Stimulated activated CD4-positive, alpha-beta T cell treated with anti-CD3 and anti-CD28 coated beads, Interleukin-2, amount 100 ng/mL, for 48 hours (primary cell): ENCODE results near the gene ADARB2.
"Not testable (repeated sequence)": the region's sequence is repeated elsewhere in the genome, so short reads cannot be mapped to it uniquely, and the experiment has no call there.

ENCODE experiments used
- DNase-seq, 2 donors: peaks; one replicate each; pipeline ENCODE4 v3.0.0-alpha.2; 2020

The ADARB2 gene

GRCh38 chr10:1737222-1738061 lies at the start of gene ADARB2:
Gene ADARB2 (minus strand): TSS chr10:1737525.
- peak in 1 of 2 donors; percentile 22 for DNase-seq

DNA sequence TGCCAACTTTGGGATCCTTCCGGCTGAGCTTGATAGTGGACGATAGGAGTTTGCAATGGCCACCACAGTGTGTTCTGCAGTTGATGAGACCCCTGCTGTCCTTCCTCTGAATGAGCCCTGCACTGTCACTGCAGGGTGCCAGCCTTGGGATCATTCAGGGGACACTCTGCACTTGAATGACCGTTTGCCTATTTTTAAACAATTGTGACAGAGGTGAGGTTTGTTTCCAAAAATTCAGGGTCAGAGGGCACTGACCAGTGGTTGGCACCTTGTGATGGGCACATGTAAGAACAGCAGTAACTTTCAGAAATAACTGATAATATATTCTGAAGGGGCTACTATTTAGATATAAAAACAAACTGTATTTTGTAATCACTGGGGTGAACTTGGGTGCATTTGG lies 48.5 kb upstream of the ADARB2 start:
- no peak for DNase-seq

- DNase-seq = no peak
Measured at GRCh38 chr10:1782841-1783240, 45.5 kb upstream of the ADARB2 start.

DNA sequence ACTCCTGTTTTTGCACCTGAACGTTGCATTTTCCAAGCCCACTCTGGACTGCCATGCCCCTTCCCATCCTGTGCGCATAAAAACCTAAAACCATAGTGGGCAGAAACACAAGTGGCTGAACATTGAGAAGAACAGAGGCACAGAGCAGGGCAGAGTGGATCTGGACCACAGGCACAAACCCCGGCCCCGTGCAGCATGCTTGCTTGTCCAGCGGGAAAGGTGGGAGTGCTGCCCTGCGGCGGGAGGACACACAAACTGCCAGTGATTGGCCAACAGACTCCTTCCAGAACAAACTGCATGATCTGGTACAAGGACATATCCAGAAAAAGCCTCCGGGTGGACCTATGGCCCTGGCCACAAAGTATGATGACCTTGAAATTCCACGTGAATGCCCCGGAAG lies 42.5 kb upstream of the ADARB2 start:
- DNase-seq = no peak

DNA sequence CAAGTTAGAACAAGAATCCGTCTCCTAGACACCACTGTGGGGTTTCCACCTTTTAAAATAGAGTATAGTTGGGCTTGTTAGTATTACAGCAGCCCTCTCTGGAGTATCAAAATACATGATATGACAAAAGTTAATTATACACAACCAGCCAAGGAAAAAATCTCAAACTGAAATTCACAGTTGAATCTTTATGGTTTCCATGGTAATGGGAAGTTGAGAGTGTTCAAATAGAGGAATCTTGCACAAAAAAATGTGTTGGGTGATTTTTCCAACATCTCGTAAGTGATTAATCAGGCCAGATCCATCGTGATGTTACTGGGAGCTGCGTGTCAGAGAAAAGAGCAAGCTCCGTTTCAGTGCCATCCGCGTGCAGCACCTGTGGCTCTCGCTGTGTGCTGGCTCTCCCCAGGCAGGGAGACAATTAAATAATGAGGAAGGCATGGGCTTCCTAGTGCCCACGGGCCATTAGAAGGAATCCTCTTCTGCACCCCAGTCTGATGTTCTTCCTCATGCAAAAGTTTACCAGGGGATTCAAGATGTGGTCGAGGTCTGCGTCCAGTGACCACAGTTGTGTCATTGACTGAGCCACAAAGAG lies 41.1 kb upstream of the ADARB2 start:
- no peak for DNase-seq

GRCh38 chr10:1776127-1776662 lies 38.9 kb upstream of the ADARB2 start:
- DNase-seq = no peak

DNA sequence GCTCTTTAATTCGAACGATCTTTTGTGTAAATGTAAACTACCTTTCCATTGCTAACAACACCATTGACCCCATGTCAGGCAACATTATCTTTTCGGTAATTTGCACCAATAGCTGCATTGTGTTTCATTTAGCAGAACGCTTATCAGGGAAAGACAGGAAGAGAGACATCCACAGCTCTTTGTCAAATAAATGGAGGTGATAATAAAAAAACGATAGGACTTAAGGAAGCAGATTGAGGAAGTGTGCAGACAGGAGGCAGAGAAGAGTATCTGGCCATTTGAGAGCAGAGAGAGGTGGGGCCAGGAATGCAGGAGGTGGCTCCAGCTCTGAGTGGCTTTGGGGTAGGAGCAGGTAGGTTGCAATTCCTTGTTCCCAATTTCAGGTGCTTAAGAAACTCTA lies 37.5 kb upstream of the ADARB2 start:
- DNase-seq = no peak

DNA sequence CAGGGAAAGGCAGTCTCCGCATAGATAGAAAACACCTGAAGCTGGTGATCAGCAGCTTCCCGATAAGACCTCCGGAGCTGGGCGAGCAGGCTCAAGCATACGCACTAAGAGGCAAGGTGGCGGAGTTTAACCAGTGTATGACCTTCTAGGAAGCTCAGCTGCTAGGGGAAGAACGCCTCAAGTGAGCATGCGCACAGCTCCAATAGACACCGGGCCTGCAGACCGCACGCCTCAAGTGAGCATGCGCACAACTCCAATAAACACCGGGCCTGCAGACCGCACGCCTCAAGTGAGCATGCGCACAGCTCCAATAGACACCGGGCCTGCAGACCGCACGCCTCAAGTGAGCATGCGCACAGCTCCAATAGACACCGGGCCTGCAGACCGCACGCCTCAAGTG lies 35.9 kb upstream of the ADARB2 start:
- not testable (repeated sequence) for DNase-seq

- no peak for DNase-seq
Measured at GRCh38 chr10:1766049-1766448, 28.7 kb upstream of the ADARB2 start.

GRCh38 chr10:1762076-1762475 lies 24.8 kb upstream of the ADARB2 start:
- DNase-seq = no peak

DNA sequence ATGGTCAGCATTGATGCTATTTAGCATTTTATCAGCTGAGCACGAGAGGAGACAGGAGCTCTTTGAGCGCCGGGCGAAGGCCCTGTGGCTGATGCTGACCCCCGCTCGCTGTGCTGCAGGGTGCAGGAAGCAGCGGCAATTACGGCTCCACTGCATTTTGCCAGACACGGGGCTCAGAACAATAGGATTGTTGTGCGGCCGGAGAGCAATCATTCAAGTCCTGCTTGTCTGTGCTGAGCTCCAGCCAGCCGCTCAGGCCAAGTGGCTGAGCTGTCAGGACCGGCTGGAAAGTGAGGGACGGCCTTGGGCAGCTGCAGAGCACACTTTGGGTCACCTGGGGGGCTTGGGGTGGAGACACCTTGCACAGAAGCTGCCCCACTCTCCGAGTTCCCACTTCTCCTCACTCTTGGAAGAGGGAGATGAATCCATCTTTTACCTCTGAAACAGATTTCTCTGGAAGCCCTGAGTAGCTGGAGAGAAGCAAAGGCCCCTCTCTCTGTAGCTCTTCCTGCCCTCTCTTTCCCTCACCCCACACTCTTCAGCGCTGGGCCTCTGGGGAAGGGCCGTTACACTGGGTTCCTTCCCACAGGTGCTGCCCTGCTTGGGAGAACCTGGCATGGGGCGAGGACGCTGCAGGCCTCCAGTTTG lies 17.3 kb upstream of the ADARB2 start:
- DNase-seq = no peak

- no peak for DNase-seq
Measured at GRCh38 chr10:1752153-1752552, 14.8 kb upstream of the ADARB2 start.

DNA sequence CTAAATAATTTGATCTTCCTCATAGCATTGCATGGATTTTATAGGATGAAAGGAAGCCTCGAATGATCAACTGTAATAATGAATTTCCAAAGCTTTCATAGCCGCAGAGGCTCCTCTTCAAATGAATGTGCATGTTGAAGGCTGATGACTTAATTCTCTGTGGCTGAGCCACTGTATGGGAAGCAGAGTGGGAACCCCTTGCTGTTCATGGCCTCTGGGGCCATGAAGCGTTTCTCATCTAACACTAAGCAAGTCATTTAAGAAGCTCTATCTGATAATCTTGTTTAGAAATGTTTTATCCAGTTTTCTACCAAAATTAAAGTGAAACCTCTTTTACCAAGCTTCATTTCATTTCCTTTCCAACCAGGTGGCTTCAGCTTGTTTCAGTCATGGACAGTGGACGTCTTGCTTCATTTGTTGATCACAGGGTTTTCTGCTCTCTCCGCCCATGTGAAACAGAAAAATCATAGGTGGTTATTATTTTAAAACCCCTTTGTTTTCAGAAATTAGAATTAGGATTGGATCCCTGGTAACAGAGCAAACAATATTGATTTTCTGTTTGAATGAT lies 10.3 kb upstream of the ADARB2 start:
- DNase-seq = no peak

DNA sequence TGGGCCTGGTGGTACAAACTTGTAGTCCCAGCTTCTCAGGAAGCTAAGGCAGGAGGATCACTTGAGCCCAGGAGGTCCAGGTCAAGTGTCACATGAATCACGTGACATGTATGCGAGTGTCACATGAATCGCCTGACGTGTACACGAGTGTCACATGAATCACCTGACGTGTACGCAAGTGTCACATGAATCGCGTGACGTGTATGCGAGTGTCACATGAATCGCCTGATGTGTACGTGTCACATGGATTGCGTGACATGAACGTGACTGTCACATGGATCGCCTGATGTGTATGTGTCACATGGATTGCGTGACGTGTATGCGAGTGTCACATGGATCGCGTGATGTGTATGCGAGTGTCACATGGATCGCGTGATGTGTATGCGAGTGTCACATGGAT lies 9.5 kb upstream of the ADARB2 start:
- DNase-seq = no peak

- no peak for DNase-seq
Measured at GRCh38 chr10:1745780-1746456, 8.6 kb upstream of the ADARB2 start.

DNA sequence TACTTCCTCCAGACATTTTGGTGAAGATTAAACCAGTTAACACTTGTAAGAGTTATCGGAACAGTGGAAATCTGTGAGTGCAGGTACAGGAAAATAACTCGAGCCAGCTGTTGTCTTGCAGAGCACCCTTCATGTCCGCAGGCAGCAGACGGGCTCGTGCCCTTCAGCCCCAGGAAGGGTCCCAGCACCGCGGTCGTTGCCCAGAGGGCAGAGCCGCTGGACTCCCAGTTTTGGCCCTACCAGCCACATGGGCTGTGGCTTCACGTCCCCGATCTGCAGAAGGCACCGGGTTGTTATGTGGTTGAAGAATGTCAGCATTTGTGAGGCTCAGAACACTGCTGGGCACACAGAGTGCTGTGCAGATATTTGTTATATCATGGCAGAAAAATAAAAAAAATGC lies 7.2 kb upstream of the ADARB2 start:
- DNase-seq = no peak

DNA sequence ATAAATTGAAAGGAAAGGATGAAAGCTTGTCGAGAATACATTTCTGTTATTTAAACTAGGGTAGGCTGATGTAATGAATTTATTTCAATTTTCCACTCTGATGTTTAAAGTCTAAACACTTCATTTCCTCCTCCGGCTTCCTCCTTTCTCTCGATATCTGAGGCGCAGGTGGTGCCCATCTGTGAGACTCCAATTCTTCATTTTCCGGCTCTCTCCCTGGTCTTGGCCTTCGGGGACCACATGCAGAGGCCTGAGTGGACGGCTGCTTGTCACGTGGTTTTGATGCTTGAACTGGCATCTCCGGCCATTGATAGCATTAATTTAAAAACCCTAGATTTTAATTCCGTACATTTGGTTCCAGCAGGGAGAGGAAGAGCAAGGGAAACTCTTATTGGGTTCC lies 5.8 kb upstream of the ADARB2 start:
- DNase-seq = no peak

DNA sequence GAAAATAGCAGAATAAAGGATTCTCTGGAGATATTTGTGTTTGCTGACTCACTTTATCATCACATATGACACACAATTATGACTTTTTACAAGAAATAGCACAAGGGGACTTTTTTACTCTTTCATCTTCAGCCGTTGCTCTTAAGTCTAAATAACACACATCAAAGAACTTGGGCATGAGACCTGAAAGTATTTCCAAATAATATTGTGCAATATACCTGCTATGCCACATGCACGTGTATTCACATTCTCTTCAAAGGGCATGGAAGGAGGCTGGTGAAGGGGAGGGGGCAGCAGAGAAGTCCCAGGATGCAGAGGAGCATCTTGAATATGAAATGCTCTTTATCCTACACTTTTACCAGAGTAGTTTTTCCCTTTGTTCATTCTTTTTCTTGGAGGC lies 4.1 kb upstream of the ADARB2 start:
- no peak for DNase-seq

GRCh38 chr10:1739751-1740150 lies 2.4 kb upstream of the ADARB2 start:
- DNase-seq = no peak

DNA sequence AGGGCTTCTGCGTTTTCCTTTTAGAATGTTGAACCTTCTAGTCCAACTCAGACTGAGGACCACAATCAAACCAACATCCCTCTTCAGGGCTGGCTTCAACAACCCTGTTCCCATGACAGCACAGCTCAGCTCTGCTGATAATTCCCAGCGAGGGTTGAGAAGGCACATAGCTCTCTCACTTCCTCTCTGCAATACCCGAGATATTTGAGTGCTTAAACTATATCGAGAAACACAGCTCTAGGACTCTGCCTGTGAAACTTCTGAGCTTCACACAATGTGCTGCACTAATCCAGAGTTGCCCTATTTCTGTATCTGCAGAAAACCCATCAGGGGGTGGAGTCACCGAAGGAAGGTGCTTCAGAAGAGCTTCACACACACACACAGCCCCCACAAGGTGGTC lies 1.6 kb upstream of the ADARB2 start:
- no peak for DNase-seq

GRCh38 chr10:1736972-1737221 lies 428 bp downstream of the ADARB2 start:
- DNase-seq = no peak

DNA sequence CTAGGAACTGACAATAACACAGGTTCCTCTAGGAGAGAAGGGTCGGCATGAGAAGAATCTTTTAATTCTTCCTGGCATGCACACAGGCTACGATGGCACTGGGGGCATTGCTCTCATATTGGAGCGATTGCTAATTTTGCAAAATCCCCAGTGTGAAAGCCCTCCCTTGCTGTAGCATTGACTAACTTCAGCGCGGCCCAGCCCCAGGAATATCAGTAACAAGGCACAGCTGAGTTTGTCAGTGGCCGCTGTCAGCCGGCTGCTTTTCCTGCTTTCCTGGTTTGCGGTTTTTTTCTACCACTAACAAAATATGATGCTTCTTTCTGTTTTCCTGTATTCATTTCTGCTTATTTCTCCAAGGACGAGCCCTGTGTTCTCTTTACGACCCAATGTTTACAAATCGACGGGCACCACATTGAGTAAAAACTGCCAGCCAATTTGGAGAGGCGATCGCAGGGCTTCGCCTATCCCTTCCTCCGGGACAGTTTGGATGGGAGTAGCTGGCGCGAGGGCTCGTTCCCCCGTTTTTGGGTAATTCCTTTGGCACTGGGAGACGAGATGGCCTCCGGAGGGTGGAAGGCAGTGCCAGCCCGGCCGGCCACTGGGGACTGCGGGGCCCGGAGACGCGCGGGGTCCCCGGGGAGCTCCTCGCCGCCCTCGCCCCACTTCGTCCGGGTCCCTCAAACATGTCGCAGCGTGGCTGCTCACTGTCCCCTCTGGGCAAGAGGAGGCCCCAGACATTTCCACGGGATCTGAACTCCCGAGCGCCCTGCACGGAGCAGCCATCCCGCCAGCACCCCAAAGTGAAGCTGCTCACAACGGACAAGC lies 967 bp downstream of the ADARB2 start:
- DNase-seq = no peak
